Prostate gland (tissue), 2 donors: ENCODE measurements around the gene LTA4H. TPM values are rescaled to one million over a fixed set of nuclear protein-coding genes. Genes with fewer than 3 reads are reported as not detected.
A peak's percentile ranks its signal among the peaks of the same experiment; 100 is the strongest.
"Not testable (repeated sequence)": the region's sequence is repeated elsewhere in the genome, so short reads cannot be mapped to it uniquely, and the experiment has no call there.

ENCODE experiments used
- DNase-seq: peaks from one replicate; pipeline ENCODE4 v3.0.0-alpha.2; 2019; ENCODE audit warnings: low spot score
- H3K27ac ChIP-seq, 2 donors: fragments of 200-600 bp; sonication (generic); 2 replicates each; pipeline ENCODE4 v1.5.1; 2017 to 2019
- H3K27me3 ChIP-seq: fragments of 200-600 bp; sonication (generic); replicated peaks from 2 replicates; pipeline ENCODE4 v1.5.1; 2019; ENCODE audit not compliant: insufficient read depth
- H3K36me3 ChIP-seq, 2 donors: fragments of 200-600 bp; sonication (generic); 1 replicate in 1 of 2; 2 replicates in 1 of 2; pipeline versions ENCODE4 v1.5.1 to v1.8.1; 2017 to 2019
- H3K4me1 ChIP-seq: fragments of 200-600 bp; sonication (generic); replicated peaks from 2 replicates; pipeline ENCODE4 v1.5.1; 2019
- H3K4me3 ChIP-seq, 2 donors: fragments of 200-600 bp; sonication (generic); 2 replicates each; pipeline ENCODE4 v1.5.1; 2017 to 2019
- H3K9me3 ChIP-seq: fragments of 200-600 bp; sonication (generic); 2 replicates; pipeline ENCODE4 v1.5.1; 2017
- POLR2A ChIP-seq: fragments of 450-650 bp; IDR thresholded peaks from one replicate; pipeline ENCODE4 v1.6.1; 2016; ENCODE audit warnings: antibody characterized with exemption, mild to moderate bottlenecking
- POLR2AphosphoS5 ChIP-seq: sonication (generic); formaldehyde crosslinking; IDR thresholded peaks from one replicate; pipeline ENCODE4 v1.6.1; 2017; ENCODE audit warnings: antibody characterized with exemption
- WGBS: methylation state at CpG from one replicate; pipeline ENCODE4 v1.1.5; 2018; 5-methylcytosine and 5-hydroxymethylcytosine counted together
- intact Hi-C: fragments of 100-400 bp; cut with DNase I; formaldehyde crosslinking; loops from one replicate; pipeline ENCODE4 v1.14.2; 2022
- total RNA-seq, 2 donors: library from RNA; depleted of rRNA; stranded (reverse); fragments of >200 nt; gene quantifications; one replicate each; pipeline ENCODE4 v1.1.0, GENCODE V29; 2016
- TF ChIP-seq, protein P1 (sequence below), 4 experiments: fragments of 200-600 bp in 2 of 4; fragments of 450-650 bp in 2 of 4; sonication (generic) in 2 of 4; IDR thresholded peaks; 1 replicate in 3 of 4; 2 replicates in 1 of 4; pipeline ENCODE4 v1.5.1; 2016 to 2019; ENCODE audit warnings: antibody characterized with exemption in 4 of 4, mild to moderate bottlenecking in 2 of 4, moderate library complexity in 2 of 4

The LTA4H gene
- total RNA-seq, 2 donors from 2014 or later, result 50.3 to 67.7 TPM

DNA sequence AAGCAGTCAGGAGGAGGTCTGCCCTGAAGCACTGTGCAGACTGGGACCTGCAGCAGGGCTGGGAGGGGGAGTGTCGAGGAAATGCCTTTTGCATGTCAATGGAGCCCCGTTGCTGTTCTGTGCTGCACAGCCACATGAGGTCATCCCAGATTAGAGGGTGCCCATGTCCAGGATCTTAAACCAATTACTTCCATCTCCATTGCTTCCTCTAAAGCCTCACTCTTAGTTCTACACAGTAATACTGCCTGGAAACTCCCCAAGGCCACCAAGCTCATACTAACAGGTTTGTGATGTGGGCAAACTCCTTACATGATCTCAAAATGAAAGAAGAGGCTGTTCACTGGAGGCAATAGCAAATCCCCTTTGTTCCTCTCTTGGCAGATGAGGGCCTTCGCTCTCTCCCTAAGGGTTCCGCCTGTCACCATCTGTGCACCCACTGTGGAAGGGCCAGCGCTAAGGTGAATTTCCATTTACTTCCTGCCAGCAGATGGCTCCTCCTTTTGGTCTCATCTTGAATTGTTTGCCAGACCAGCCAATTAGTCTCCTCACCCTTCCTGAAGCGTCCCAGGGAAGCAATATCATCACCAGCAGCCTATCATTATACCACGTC lies 35.4 kb upstream of the LTA4H start:
- TF ChIP-seq POLR2AphosphoS5 (no peak), POLR2A (no peak)
- TF ChIP-seq, protein P1, sequence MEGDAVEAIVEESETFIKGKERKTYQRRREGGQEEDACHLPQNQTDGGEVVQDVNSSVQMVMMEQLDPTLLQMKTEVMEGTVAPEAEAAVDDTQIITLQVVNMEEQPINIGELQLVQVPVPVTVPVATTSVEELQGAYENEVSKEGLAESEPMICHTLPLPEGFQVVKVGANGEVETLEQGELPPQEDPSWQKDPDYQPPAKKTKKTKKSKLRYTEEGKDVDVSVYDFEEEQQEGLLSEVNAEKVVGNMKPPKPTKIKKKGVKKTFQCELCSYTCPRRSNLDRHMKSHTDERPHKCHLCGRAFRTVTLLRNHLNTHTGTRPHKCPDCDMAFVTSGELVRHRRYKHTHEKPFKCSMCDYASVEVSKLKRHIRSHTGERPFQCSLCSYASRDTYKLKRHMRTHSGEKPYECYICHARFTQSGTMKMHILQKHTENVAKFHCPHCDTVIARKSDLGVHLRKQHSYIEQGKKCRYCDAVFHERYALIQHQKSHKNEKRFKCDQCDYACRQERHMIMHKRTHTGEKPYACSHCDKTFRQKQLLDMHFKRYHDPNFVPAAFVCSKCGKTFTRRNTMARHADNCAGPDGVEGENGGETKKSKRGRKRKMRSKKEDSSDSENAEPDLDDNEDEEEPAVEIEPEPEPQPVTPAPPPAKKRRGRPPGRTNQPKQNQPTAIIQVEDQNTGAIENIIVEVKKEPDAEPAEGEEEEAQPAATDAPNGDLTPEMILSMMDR (IDR thresholded peaks at IDR 0.05), result peak in 1 of 4 experiments; percentile 9
- no peak overlapping the region for H3K27ac ChIP-seq
- no peaks in the 10 kb centered on the region for H3K4me1 ChIP-seq
- H3K9me3 ChIP-seq, result no peaks in the 10 kb centered on the region
- H3K27me3 ChIP-seq, result no peaks in the 10 kb centered on the region
- 40% methylated on average over 7 of the region's 7 CpGs for WGBS
- H3K4me3 ChIP-seq, result no peak overlapping the region
- no peak for DNase-seq
- intact Hi-C loops, result no loop called here
- no peaks in the 10 kb centered on the region for H3K36me3 ChIP-seq

DNA sequence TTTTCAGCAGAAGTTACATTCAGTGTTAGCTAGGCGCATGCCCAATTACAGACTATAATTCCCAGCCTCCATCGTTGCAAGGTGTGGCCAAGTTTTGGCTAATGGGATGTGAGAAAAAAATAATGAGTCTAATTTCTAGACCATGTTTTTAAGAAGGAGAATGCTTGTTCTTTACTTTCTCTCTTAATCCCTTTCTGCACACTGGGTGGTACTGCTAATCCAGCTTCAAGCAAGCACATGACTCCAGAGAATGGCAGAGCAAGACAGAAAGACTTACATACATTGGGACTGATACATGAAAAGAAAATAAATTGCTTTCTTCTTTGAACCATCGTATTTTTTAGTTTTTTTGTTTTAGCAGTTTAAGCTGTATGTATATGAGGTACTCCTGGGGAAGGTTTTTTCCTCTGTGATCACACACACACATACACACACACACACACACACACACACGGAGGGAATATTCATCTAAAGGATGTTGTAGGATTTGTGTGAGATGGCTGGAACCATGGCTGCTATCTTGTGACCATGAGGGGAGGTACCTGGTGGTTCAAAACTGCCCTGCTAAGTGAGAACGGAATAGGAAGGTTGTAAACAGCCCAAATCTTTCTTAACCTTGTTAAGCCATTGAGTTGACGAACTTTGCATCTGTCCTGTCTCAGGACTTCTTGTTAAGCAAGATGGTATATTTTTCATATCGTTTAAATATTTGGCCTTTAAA lies 34.3 kb upstream of the LTA4H start:
- no peaks in the 10 kb centered on the region for H3K4me1 ChIP-seq
- DNase-seq, result no peak
- no peak overlapping the region for H3K4me3 ChIP-seq
- H3K27me3 ChIP-seq, result no peaks in the 10 kb centered on the region
- H3K27ac ChIP-seq, result no peak overlapping the region
- H3K36me3 ChIP-seq, result no peaks in the 10 kb centered on the region
- TF ChIP-seq POLR2AphosphoS5 (no peak), POLR2A (no peak)
- TF ChIP-seq, protein P1 (IDR thresholded peaks at IDR 0.05), result no peak
- WGBS, result 82% methylated on average over 7 of the region's 7 CpGs
- H3K9me3 ChIP-seq, result no peaks in the 10 kb centered on the region
- intact Hi-C loops, result loop anchor here (10.0 kb wide), 1 partner anchor 335 kb away; the partner anchor contains the start of gene CDK17

DNA sequence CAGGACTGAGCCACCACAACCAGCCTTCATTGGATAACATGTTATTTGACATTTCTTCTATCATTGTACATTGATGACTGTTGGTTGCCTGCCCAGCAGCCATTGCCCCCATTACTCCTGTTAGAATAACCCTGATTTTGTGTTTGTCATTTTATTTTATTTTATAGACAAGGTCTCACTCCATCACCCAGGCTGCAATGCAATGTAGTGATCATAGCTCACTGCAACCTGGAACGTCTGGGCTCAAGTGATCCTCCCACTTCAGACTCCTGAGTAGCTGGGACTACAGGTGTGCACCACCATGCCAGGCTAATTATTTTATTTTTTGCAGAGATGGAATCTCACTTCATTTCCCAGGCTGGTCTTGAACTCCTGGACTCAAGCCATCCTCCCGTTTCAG lies 33.2 kb upstream of the LTA4H start:
- TF ChIP-seq, protein P1 (IDR thresholded peaks at IDR 0.05), result no peak
- TF ChIP-seq POLR2A (no peak), POLR2AphosphoS5 (no peak)
- Histone ChIP-seq H3K27ac (no peak overlapping the region), H3K27me3 (no peaks in the 10 kb centered on the region), H3K9me3 (no peaks in the 10 kb centered on the region), H3K4me3 (no peak overlapping the region), H3K36me3 (no peaks in the 10 kb centered on the region), H3K4me1 (no peaks in the 10 kb centered on the region)
- intact Hi-C loops, result loop anchor here (10.0 kb wide), 1 partner anchor 336 kb away; the partner anchor contains the start of gene CDK17
- no peak for DNase-seq
- 88% methylated on average over 2 of the region's 2 CpGs for WGBS

DNA sequence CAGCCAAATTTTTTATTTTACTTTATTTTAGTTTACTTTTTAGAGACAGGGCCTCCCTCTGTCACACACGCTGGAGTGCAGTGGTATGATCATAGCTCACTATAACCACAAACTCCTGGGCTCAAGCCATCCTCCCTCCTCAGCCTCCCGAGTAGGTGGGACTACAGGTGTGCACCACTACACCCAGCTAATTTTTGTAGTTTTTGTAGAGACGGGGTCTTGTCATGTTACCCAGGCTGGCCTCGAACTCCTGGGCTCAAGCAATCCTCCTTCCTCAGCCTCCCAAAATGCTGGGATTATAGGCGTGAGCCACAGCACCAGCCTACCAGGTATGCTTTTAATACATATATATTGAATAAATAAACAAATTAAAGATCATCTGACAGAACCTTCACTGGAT lies 32.7 kb upstream of the LTA4H start:
- Histone ChIP-seq H3K9me3 (no peaks in the 10 kb centered on the region), H3K27ac (no peak overlapping the region), H3K4me1 (no peaks in the 10 kb centered on the region), H3K4me3 (no peak overlapping the region), H3K27me3 (no peaks in the 10 kb centered on the region), H3K36me3 (no peaks in the 10 kb centered on the region)
- no peak for TF ChIP-seq POLR2A
- TF ChIP-seq, protein P1 (IDR thresholded peaks at IDR 0.05), result no peak
- no peak for TF ChIP-seq POLR2AphosphoS5
- WGBS, result 95% methylated on average over 5 of the region's 5 CpGs
- intact Hi-C loops, result loop anchor here (10.0 kb wide), 1 partner anchor 337 kb away; the partner anchor contains the start of gene CDK17
- DNase-seq, result no peak

- not testable (repeated sequence) for DNase-seq, H3K9me3 ChIP-seq, H3K27ac ChIP-seq, H3K27me3 ChIP-seq, H3K4me1 ChIP-seq, H3K36me3 ChIP-seq, H3K4me3 ChIP-seq
- WGBS, result 97% methylated on average over 3 of the region's 3 CpGs
- intact Hi-C loops, result loop anchor here (10.0 kb wide), 1 partner anchor 339 kb away; the partner anchor contains the start of gene CDK17
These were observed 30.4 kb upstream of the LTA4H start for GRCh38 chr12:96065776-96066175.
